Mesenchymal stem cell (in vitro differentiated cells and primary cell): ENCODE measurements around the gene ZNF883.

Source experiments
- DNase-seq: peaks from one replicate; pipeline ENCODE4 v3.0.0-alpha.2; 2013
- H2AFZ ChIP-seq: one replicate; pipeline ENCODE4 v1.6.1; 2013; ENCODE audit warnings: low read depth, mild to moderate bottlenecking, control low read depth, inconsistent platforms, low read length, moderate library complexity
- H2AK5ac ChIP-seq: 2 replicates; pipeline ENCODE4 v1.6.1; 2013; ENCODE audit warnings: low read length, moderate library complexity, mild to moderate bottlenecking, inconsistent platforms; ENCODE audit not compliant: severe bottlenecking
- H2BK120ac ChIP-seq: one replicate; pipeline ENCODE4 v1.6.1; 2013; ENCODE audit warnings: low read depth, mild to moderate bottlenecking, inconsistent platforms, low read length, moderate library complexity
- H2BK12ac ChIP-seq, 2 experiments: one replicate each; pipeline ENCODE4 v1.6.1; 2013; ENCODE audit warnings: inconsistent platforms in 2 of 2, low read length in 2 of 2, mild to moderate bottlenecking in 2 of 2, moderate library complexity in 2 of 2, control low read depth in 1 of 2
- H2BK15ac ChIP-seq: one replicate; pipeline ENCODE4 v1.6.1; 2013; ENCODE audit warnings: mild to moderate bottlenecking, low read depth, inconsistent platforms; ENCODE audit not compliant: poor library complexity, severe bottlenecking
- H2BK5ac ChIP-seq: 2 replicates; pipeline ENCODE4 v1.6.1; 2013; ENCODE audit warnings: low read depth, mild to moderate bottlenecking, low read length, control low read depth, inconsistent platforms; ENCODE audit not compliant: poor library complexity, severe bottlenecking
- H3K14ac ChIP-seq, 2 experiments: one replicate each; pipeline ENCODE4 v1.6.1; 2013; ENCODE audit warnings: inconsistent platforms in 2 of 2, low read length in 2 of 2, control low read depth in 1 of 2, mild to moderate bottlenecking in 1 of 2, moderate library complexity in 1 of 2
- H3K18ac ChIP-seq, 2 experiments: one replicate each; pipeline ENCODE4 v1.6.1; 2013; ENCODE audit warnings: inconsistent platforms in 2 of 2, low read length in 2 of 2, control low read depth in 1 of 2, low read depth in 1 of 2, mild to moderate bottlenecking in 1 of 2
- H3K23ac ChIP-seq, 2 experiments: one replicate each; pipeline ENCODE4 v1.6.1; 2013; ENCODE audit warnings: inconsistent platforms in 2 of 2, low read length in 2 of 2, mild to moderate bottlenecking in 2 of 2, moderate library complexity in 2 of 2, control low read depth in 1 of 2
- H3K27ac ChIP-seq: 2 replicates; pipeline ENCODE4 v1.5.1; 2013; ENCODE audit warnings: mild to moderate bottlenecking, moderate library complexity, low read length, control low read depth, inconsistent platforms; ENCODE audit not compliant: poor library complexity, severe bottlenecking
- H3K27me3 ChIP-seq, 2 experiments: 2 replicates each; pipeline versions ENCODE4 v1.6.1 to v1.7.0; 2013; ENCODE audit warnings: low read length in 2 of 2, mild to moderate bottlenecking in 2 of 2, moderate library complexity in 2 of 2, control low read depth in 1 of 2, inconsistent platforms in 1 of 2; ENCODE audit not compliant: control insufficient read depth in 1 of 2, insufficient read depth in 1 of 2
- H3K36me3 ChIP-seq, 2 experiments: 2 replicates each; pipeline versions ENCODE4 v1.6.1 to v1.7.0; 2013; ENCODE audit warnings: low read length in 2 of 2, control low read depth in 1 of 2, inconsistent platforms in 1 of 2, low read depth in 1 of 2, mild to moderate bottlenecking in 1 of 2; ENCODE audit not compliant: insufficient read depth in 2 of 2, control insufficient read depth in 1 of 2
- H3K4ac ChIP-seq, 2 experiments: one replicate each; pipeline ENCODE4 v1.6.1; 2013; ENCODE audit warnings: inconsistent platforms in 2 of 2, low read length in 2 of 2, mild to moderate bottlenecking in 2 of 2, moderate library complexity in 2 of 2, control low read depth in 1 of 2, low read depth in 1 of 2
- H3K4me1 ChIP-seq: 2 replicates; pipeline ENCODE4 v1.6.1; 2013; ENCODE audit warnings: low read depth, low read length, control low read depth; ENCODE audit not compliant: control insufficient read depth, insufficient read depth
- H3K4me2 ChIP-seq: 2 replicates; pipeline ENCODE4 v1.6.1; 2013; ENCODE audit warnings: low read length, mild to moderate bottlenecking, inconsistent platforms; ENCODE audit not compliant: poor library complexity, severe bottlenecking
- H3K4me3 ChIP-seq, 2 experiments: 2 replicates each; pipeline versions ENCODE4 v1.5.1 to v1.7.0; 2013; ENCODE audit warnings: low read length in 2 of 2, mild to moderate bottlenecking in 2 of 2, control low read depth in 1 of 2, low read depth in 1 of 2; ENCODE audit not compliant: insufficient read depth in 1 of 2
- H3K79me1 ChIP-seq: replicated peaks from 2 replicates; pipeline ENCODE4 v1.6.1; 2013; ENCODE audit warnings: mild to moderate bottlenecking, control low read depth, low read length, inconsistent platforms; ENCODE audit not compliant: poor library complexity, severe bottlenecking
- H3K9ac ChIP-seq: 2 replicates; pipeline ENCODE4 v1.7.0; 2013; ENCODE audit warnings: mild to moderate bottlenecking, low read length, moderate library complexity
- H3K9me3 ChIP-seq: 2 replicates; pipeline ENCODE4 v1.7.0; 2013; ENCODE audit warnings: mild to moderate bottlenecking, low read length; ENCODE audit not compliant: control insufficient read depth
- H4K8ac ChIP-seq: one replicate; pipeline ENCODE4 v1.6.1; 2013; ENCODE audit warnings: inconsistent platforms, mild to moderate bottlenecking, low read length, moderate library complexity
- H4K91ac ChIP-seq: one replicate; pipeline ENCODE4 v1.6.1; 2013; ENCODE audit warnings: mild to moderate bottlenecking, low read length, inconsistent platforms
- WGBS: methylation state at CpG from one replicate; pipeline ENCODE4 v1.1.7; 2013; ENCODE audit warnings: mixed read lengths; 5-methylcytosine and 5-hydroxymethylcytosine counted together

ZNF883 gene

DNA sequence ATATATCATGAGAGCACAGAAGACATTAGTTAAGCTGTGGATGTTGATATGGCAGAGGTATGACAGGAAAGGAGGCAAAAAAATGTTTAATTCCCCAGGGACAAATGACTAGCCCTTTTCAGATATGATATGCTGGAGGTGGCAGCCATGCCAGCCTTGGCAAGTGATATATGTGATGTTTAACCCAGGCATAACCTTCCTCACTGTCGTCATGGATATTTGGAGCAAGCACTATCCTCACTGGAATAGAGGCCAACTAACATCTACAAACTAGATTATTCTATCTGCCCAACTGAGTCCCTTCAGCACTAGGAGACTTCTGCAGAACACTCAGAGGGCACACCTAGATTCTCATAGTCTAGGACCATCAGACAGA lies 94.0 kb downstream of the ZNF883 start:
- Histone ChIP-seq H2BK12ac (no peak overlapping the region), H3K23ac (no peak overlapping the region), H4K91ac (no peak overlapping the region), H3K18ac (no peak overlapping the region), H3K36me3 (no peaks in the 10 kb centered on the region), H3K27me3 (peaks cover 20 to 54% of the 10 kb centered on the region in 2 experiments), H2AFZ (no peak overlapping the region), H3K79me1 (no peaks in the 10 kb centered on the region), H3K9me3 (no peaks in the 10 kb centered on the region), H3K4me3 (no peak overlapping the region), H2BK15ac (no peak overlapping the region), H2AK5ac (no peak overlapping the region), H3K4me1 (no peaks in the 10 kb centered on the region), H4K8ac (no peak overlapping the region), H3K9ac (no peak overlapping the region), H2BK5ac (no peak overlapping the region), H3K4ac (no peak overlapping the region), H3K4me2 (no peak overlapping the region), H3K14ac (no peak overlapping the region), H2BK120ac (no peak overlapping the region), H3K27ac (no peak overlapping the region)
- no peak for DNase-seq
- 48% methylated on average over 1 of the region's 1 CpG for WGBS

DNA sequence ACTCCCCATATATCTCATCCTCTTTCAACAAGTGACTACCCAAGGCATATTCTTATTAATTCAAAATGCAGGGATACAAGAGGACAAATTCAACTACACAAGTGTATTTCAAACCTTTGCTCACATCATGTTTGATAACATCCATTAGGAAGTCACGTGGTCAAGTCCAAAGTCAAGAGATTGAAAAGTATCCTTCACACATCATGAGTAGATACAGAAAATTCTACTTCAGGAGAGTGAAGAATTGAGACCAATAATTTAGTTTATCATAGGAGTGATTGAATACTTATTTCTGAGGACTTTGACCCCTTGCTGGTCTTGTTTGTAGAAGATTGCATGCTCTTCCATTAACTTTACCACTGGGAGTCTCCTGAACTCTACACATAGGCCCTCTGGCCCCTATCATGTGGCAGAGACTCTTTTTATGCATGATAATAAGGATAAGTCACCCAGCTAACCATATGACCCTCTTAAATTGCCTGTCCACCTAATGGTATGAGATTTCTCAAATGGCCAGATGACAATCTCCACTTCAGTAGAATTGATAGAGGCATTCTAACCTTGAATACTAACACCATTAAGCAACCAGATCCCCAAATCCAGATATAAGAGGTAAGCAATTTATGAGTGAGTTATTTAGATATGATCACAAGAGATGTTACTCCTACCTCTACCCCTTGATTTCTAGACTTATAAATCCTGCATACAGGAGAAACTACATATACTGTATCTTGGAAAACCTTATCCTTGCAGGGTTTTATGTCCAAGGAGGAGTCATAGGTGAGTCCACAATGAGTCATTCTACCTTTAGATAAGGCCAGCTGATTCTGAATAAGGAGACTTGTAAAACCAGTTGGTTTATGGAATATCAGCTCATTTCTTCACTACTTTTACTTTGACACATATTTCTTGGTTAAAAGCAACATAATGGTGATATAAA lies 94.7 kb downstream of the ZNF883 start:
- Histone ChIP-seq H2BK12ac (no peak overlapping the region), H2BK15ac (no peak overlapping the region), H2BK120ac (no peak overlapping the region), H3K9me3 (no peaks in the 10 kb centered on the region), H3K79me1 (no peaks in the 10 kb centered on the region), H3K18ac (no peak overlapping the region), H2AFZ (no peak overlapping the region), H2BK5ac (no peak overlapping the region), H3K4me1 (no peaks in the 10 kb centered on the region), H2AK5ac (no peak overlapping the region), H3K4me2 (no peak overlapping the region), H3K23ac (no peak overlapping the region), H3K27ac (no peak overlapping the region), H4K91ac (no peak overlapping the region), H3K4me3 (no peak overlapping the region), H4K8ac (no peak overlapping the region), H3K27me3 (peaks cover 20 to 54% of the 10 kb centered on the region in 2 experiments), H3K9ac (no peak overlapping the region), H3K36me3 (no peaks in the 10 kb centered on the region), H3K14ac (no peak overlapping the region), H3K4ac (no peak overlapping the region)
- DNase-seq = no peak
- no CpG with 5 or more reads among the region's 1 CpG for WGBS

DNA sequence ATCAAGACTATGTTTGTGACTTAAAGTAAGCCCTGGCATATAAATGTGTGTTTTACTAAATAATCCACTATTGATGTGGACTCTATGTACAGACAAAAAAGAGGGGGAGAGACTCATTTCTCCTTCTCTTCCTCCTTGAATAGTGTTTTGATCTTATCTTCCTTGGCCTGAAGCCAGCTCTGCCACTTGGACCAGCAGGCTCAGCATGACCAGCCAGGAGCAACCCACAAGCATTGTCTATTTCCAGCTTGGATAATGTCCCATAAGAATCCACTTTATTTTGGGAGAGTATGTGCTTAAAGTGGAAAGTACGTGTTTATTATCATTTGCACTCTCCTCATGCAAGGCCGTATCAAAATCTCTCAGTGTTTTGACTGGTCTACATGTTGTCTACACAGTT lies 97.5 kb downstream of the ZNF883 start:
- H2AFZ ChIP-seq = no peak overlapping the region
- peaks cover 25 to 51% of the 10 kb centered on the region in 2 experiments for H3K27me3 ChIP-seq
- H3K9ac ChIP-seq = no peak overlapping the region
- H3K4me2 ChIP-seq = no peak overlapping the region
- WGBS = no CpG with 5 or more reads among the region's 2 CpGs
- H3K9me3 ChIP-seq = no peaks in the 10 kb centered on the region
- no peak overlapping the region for H4K91ac ChIP-seq
- no peak overlapping the region for H3K23ac ChIP-seq
- no peaks in the 10 kb centered on the region for H3K36me3 ChIP-seq
- no peak overlapping the region for H2BK120ac ChIP-seq
- no peak overlapping the region for H2BK5ac ChIP-seq
- H3K18ac ChIP-seq = no peak overlapping the region
- no peak for DNase-seq
- H3K79me1 ChIP-seq = no peaks in the 10 kb centered on the region
- H3K14ac ChIP-seq = no peak overlapping the region
- no peak overlapping the region for H3K27ac ChIP-seq
- H2BK12ac ChIP-seq = no peak overlapping the region
- no peak overlapping the region for H3K4me3 ChIP-seq
- H2AK5ac ChIP-seq = no peak overlapping the region
- H3K4ac ChIP-seq = no peak overlapping the region
- H3K4me1 ChIP-seq = no peaks in the 10 kb centered on the region
- H4K8ac ChIP-seq = no peak overlapping the region
- no peak overlapping the region for H2BK15ac ChIP-seq

DNA sequence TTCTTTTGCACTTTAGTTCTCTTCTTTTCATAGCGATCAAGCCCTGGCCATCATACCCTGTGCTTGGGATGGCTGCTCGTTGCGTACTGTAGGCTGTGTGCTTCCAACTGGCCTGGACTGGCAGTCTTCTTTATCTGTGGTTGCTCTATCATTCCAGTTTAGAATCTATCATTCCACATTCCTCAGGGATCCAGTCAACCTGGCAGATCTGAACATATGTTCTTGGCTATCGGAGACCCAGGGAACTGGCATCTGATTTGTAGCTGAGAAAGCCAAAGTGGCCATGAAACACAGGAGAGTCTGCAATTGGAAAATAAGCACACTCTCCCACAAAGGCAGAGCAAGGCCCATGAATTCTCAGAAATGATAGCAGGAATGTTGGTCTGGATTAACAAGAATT lies 98.7 kb downstream of the ZNF883 start:
- Histone ChIP-seq H3K9ac (no peak overlapping the region), H2BK12ac (no peak overlapping the region), H2AK5ac (no peak overlapping the region), H3K4me1 (no peaks in the 10 kb centered on the region), H3K27ac (no peak overlapping the region), H2AFZ (no peak overlapping the region), H3K18ac (no peak overlapping the region), H3K23ac (no peak overlapping the region), H4K91ac (no peak overlapping the region), H3K4me2 (no peak overlapping the region), H3K79me1 (no peaks in the 10 kb centered on the region), H2BK5ac (no peak overlapping the region), H3K4me3 (no peak overlapping the region), H4K8ac (no peak overlapping the region), H3K14ac (no peak overlapping the region), H2BK120ac (no peak overlapping the region), H2BK15ac (no peak overlapping the region), H3K9me3 (no peaks in the 10 kb centered on the region), H3K36me3 (no peaks in the 10 kb centered on the region), H3K27me3 (peaks cover 25 to 50% of the 10 kb centered on the region in 2 experiments), H3K4ac (no peak overlapping the region)
- 90% methylated on average over 4 of the region's 4 CpGs for WGBS
- DNase-seq = no peak
